Heart left ventricle (tissue), 13 donors: Measurements from ENCODE around the gene HOXB2.

ENCODE experiments used
- POLR2A ChIP-seq, 2 donors: fragments of 450-650 bp; IDR thresholded peaks; one replicate each; pipeline ENCODE4 v1.6.1; 2017; ENCODE audit warnings: antibody characterized with exemption in 2 of 2, mild to moderate bottlenecking in 2 of 2, moderate library complexity in 2 of 2
- TF ChIP-seq, protein P1 (sequence below), 12 donors: fragments of 200-600 bp; sonication (generic) in 4 of 12; IDR thresholded peaks; one replicate each; pipeline versions ENCODE4 v1.5.0 to v1.8.0; 2018 to 2022; ENCODE audit warnings: antibody characterized with exemption in 12 of 12, mild to moderate bottlenecking in 5 of 12
- donor health status: ischemic (EF 13 %, LVEDD 7.1; RV severe dilation, severe dysfunction).
- donor health status: DM: no; HTN: yes; CAD: no.
- donor health status: DM: no; HTN: no; CAD: no.
- donor health status: ischemic (EF 25% LVEDD 6.9; RV normal size, moderate dysfunction).
- donor health status: ischemic (EF 25% LVEDD 5.7; RV mildly dilated, moderate dysfunction).
- donor health status: ischemic (EF 35%, LVEDD 5.7; RV mildly dilated, moderate dysfunction).
- donor health status: nonischemic (EF 11% LVEDD 7.7; RV severe dilation, severe dysfunction).
- donor health status: DM: yes; HTN: yes; CAD: no.
- donor health status: PGD.
- donor health status: ischemic (EF 29% LVEDD 5.4; RV normal size, mild dysfunction).
- donor health status: nonischemic (EF 23%, LVEDD 6.1; RV moderate dilation, normal function).

DNA sequence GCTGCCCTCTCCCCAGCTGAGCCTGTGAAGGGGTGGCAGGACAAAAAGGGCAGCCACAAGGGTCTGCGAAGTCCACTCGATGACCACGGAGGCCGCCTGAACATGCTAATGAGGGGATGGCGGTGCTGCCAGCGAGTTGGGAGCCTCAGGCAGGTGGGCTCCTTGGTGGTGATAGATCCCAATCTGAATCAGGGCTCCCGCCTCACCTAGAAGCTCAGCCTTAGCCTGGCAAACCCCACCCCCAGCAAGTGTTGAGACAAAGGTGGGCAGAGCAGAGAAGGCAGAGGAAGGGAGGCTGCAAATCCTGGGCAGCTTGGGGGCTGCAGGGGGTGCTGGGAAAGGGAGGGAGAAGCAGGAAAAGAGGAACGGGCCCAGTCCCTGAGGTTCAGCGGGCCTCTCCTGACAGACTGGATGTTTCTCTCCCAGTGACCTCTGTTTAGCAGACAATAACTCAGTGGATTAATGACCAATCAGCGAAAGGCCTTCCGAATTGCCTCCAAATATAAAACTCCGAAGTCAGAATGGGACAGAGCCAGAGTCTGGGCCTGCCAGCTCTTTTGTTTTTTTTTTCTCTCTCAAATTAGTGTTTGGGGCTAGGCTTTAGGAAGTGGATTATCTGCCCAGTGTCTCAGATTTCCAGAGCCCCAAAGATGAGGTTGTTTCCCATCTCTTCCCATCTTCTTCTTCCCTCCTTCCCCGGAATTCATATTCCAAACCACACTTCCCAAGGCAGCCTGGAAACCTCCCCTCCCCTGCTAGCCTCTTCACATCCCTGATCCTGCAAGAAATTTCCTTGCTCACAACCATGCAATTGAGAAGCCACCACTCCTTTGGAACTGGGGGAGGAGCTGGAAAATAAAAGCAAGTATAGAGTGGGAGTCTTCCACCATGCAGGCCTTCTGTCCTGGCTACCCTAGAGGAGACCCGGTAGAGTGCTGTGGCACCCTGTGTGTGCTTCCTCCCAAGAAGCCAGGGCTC lies 15.2 kb upstream of the HOXB2 start:
- TF ChIP-seq, protein P1, sequence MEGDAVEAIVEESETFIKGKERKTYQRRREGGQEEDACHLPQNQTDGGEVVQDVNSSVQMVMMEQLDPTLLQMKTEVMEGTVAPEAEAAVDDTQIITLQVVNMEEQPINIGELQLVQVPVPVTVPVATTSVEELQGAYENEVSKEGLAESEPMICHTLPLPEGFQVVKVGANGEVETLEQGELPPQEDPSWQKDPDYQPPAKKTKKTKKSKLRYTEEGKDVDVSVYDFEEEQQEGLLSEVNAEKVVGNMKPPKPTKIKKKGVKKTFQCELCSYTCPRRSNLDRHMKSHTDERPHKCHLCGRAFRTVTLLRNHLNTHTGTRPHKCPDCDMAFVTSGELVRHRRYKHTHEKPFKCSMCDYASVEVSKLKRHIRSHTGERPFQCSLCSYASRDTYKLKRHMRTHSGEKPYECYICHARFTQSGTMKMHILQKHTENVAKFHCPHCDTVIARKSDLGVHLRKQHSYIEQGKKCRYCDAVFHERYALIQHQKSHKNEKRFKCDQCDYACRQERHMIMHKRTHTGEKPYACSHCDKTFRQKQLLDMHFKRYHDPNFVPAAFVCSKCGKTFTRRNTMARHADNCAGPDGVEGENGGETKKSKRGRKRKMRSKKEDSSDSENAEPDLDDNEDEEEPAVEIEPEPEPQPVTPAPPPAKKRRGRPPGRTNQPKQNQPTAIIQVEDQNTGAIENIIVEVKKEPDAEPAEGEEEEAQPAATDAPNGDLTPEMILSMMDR (IDR thresholded peaks at IDR 0.05): no peak
- no peak for TF ChIP-seq POLR2A (IDR thresholded peaks at IDR 0.05)
